Esophagus squamous epithelium (tissue), 5 donors: Measurements from ENCODE around the gene LRP8. TPM values are rescaled to one million over a fixed set of nuclear protein-coding genes. Genes with fewer than 3 reads are reported as not detected.

Experiments used
- DNase-seq: peaks from one replicate; lab custom pipeline; 2025; lab: John Stamatoyannopoulos, UW
- H3K27ac ChIP-seq, 4 donors: fragments of 200-600 bp; sonication (generic); one replicate each; pipeline ENCODE4 v1.5.1; 2016 to 2019; ENCODE audit warnings: mild to moderate bottlenecking in 1 of 4
- H3K27me3 ChIP-seq, 4 donors: fragments of 200-600 bp; sonication (generic); 1 replicate in 3 of 4; 2 replicates in 1 of 4; pipeline versions ENCODE4 v1.5.1 to v1.6.0; 2017 to 2021; ENCODE audit warnings: antibody characterized with exemption in 1 of 4
- H3K36me3 ChIP-seq, 3 donors: fragments of 200-600 bp; sonication (generic); one replicate each; pipeline ENCODE4 v1.5.1; 2016 to 2019
- H3K4me1 ChIP-seq, 3 donors: fragments of 200-600 bp; sonication (generic); one replicate each; pipeline ENCODE4 v1.5.1; 2017 to 2019
- H3K4me3 ChIP-seq, 4 donors: fragments of 200-600 bp; sonication (generic); 1 replicate in 3 of 4; 2 replicates in 1 of 4; pipeline ENCODE4 v1.5.1; 2016 to 2019; ENCODE audit warnings: mild to moderate bottlenecking in 2 of 4, moderate library complexity in 1 of 4
- H3K9me3 ChIP-seq, 3 donors: fragments of 200-600 bp; sonication (generic); one replicate each; pipeline ENCODE4 v1.5.1; 2016 to 2019
- POLR2A ChIP-seq, 4 donors: fragments of 450-650 bp; IDR thresholded peaks; one replicate each; pipeline ENCODE4 v1.6.1; 2017; ENCODE audit warnings: antibody characterized with exemption in 4 of 4, mild to moderate bottlenecking in 4 of 4, moderate library complexity in 3 of 4
- WGBS, 2 donors: methylation state at CpG; one replicate each; pipeline ENCODE4 v1.1.5; 2018; 5-methylcytosine and 5-hydroxymethylcytosine counted together
- intact Hi-C: fragments of 100-400 bp; cut with DNase I; formaldehyde crosslinking; loops from one replicate; pipeline ENCODE4 v1.15.0; 2022
- total RNA-seq, 4 donors: library from RNA; depleted of rRNA; stranded (reverse); fragments of >200 nt; gene quantifications; one replicate each; pipeline ENCODE4 v1.1.0, GENCODE V29; 2016
- TF ChIP-seq, protein P1 (sequence below), 6 experiments: fragments of 450-650 bp in 4 of 6; fragments of 200-600 bp in 2 of 6; sonication (generic) in 2 of 6; IDR thresholded peaks; one replicate each; pipeline ENCODE4 v1.5.1; 2016 to 2019; ENCODE audit warnings: antibody characterized with exemption in 6 of 6, mild to moderate bottlenecking in 4 of 6, moderate library complexity in 4 of 6
- donor health status: DM: yes; HTN: yes; CAD: no.

The LRP8 gene
- total RNA-seq, 4 donors from 2014 or later = 15.3 to 39.6 (median 18.8) TPM

DNA sequence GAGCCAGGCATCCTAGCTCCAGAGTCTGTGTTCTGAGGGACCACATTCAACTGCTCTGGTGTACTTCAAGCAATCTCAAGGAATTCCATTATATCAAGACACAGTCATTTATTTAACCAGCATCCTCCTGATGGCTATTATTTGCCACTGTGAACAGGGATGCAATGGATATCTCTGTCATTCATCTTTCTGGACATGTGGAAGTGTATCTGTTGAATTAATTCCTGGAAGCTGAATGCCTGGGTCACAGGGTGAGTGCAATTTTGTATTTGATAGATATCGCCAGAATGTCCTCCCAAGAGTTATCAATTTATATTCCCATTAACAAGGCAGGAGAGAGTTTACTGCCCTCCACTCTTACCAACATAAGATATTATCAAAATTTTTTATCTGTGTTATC is 24.7 kb upstream of the LRP8 start:
- peaks cover 0 to 15% (median 6%) of the 10 kb centered on the region in 3 donors for H3K9me3 ChIP-seq
- 56 to 88% methylated on average over 1 of the region's 1 CpG for WGBS, 2 donors
- intact Hi-C loops = no loop called here

DNA sequence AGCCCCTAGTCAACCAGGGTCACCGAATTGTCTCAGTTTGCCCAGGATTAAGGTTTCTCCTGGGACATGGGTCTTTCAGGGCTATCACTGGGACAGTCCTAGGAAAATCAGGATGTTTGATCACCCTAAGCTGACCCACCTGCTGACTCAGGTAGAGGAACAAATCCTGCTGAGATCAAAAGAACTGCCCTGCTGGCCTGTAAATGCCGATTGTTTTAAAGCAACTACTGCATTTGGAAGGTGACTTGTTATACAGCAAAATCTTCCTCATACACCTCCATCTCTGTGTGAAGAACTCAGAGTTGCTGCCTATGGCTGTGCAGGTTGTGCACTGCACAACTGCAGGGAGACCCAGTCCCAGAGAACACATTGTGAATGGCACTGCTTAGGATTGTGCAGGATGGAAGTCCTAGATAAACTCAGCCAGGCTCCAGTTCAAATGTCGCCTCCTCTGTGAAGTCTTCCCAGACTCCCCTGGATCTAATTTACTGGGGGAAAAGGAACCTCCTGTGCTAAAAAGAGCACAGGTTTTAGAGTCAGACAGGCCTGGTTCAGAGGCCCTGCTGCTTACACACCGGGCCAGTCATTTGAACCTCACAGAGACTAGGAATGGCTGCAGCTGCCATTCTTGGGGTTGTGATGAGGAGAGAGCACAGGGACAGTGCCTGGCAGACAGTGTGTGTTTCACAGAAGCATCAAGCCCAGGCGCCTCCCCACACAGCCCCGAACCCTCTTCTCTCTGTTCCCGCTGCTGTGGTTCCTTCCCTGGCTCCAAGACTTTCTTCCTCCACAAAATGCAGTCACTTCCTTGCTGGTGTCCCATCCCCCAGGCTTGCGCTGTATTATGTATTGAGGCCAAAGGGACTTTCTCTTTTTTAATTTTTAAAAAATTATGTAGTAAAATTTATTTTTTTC is 23.2 kb upstream of the LRP8 start:
- Histone ChIP-seq H3K27me3 (no peaks in the 10 kb centered on the region), H3K36me3 (no peaks in the 10 kb centered on the region), H3K4me1 (no peaks in the 10 kb centered on the region), H3K27ac (no peak overlapping the region), H3K4me3 (no peak overlapping the region), H3K9me3 (peaks cover 0 to under 1% (median 0%) of the 10 kb centered on the region in 3 donors)
- intact Hi-C loops = no loop called here
- WGBS, 2 donors = 82 to 92% methylated on average over 5 to 7 of the region's 8 CpGs
- DNase-seq = no peak
- TF ChIP-seq, protein P1, sequence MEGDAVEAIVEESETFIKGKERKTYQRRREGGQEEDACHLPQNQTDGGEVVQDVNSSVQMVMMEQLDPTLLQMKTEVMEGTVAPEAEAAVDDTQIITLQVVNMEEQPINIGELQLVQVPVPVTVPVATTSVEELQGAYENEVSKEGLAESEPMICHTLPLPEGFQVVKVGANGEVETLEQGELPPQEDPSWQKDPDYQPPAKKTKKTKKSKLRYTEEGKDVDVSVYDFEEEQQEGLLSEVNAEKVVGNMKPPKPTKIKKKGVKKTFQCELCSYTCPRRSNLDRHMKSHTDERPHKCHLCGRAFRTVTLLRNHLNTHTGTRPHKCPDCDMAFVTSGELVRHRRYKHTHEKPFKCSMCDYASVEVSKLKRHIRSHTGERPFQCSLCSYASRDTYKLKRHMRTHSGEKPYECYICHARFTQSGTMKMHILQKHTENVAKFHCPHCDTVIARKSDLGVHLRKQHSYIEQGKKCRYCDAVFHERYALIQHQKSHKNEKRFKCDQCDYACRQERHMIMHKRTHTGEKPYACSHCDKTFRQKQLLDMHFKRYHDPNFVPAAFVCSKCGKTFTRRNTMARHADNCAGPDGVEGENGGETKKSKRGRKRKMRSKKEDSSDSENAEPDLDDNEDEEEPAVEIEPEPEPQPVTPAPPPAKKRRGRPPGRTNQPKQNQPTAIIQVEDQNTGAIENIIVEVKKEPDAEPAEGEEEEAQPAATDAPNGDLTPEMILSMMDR (IDR thresholded peaks at IDR 0.05) = no peak

More for the DNA sequence above, 24.7 kb upstream of the LRP8 start:
- no peak overlapping the region for H3K4me3 ChIP-seq
- TF ChIP-seq, protein P1 (IDR thresholded peaks at IDR 0.05) = no peak
- no peak for TF ChIP-seq POLR2A (IDR thresholded peaks at IDR 0.05)
- no peak overlapping the region for H3K27ac ChIP-seq
- H3K36me3 ChIP-seq = no peaks in the 10 kb centered on the region
- H3K4me1 ChIP-seq = no peaks in the 10 kb centered on the region
- H3K27me3 ChIP-seq = no peaks in the 10 kb centered on the region
- no peak for DNase-seq

DNA sequence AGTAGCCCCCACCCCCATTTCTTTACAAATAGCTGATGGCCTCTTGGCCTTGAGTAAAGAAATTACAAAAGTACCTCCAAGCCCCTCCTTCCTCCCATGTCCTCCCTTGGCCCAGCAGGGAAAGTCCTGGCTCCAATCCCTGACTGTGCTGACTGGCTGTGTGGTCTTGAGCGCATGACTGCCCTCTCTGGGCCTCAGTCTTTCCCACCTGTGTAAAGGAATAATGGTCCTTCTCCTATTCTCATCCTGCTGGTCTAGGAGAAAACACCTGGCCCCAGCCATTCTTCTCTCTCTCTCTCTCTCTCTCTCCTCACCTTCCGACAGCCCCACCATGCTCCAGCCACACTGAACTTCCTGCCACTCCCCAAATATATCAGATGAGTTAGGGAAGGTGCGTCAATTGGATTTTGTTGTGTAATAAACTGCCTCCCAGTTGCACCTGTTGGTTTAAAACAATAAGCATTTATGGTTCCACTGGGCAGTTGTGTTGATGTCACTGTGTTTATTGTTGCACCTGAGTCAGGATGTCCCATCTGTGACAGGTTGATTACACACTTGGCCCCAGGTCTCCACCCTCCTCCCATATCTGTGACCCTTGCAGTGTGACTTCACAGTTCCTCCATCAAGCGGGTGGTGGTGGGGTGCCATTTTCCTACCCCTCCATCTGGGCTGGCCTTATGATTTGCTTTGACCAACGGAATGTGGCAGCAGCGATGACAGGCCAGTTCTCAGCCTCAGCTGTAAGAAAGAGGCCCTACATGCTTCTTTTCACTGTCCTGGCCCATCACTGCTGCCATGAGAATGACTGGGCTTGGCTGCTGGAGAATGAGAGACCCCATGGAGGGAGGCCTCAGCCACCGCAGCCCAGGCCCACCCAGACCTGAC is 22.3 kb upstream of the LRP8 start:
- no peak for TF ChIP-seq POLR2A (IDR thresholded peaks at IDR 0.05)
- TF ChIP-seq, protein P1 (IDR thresholded peaks at IDR 0.05) = no peak
- no peak for DNase-seq
- H3K9me3 ChIP-seq = no peaks in the 10 kb centered on the region
- no peaks in the 10 kb centered on the region for H3K4me1 ChIP-seq
- 94 to 97% methylated on average over 3 to 6 of the region's 7 CpGs for WGBS, 2 donors
- H3K4me3 ChIP-seq = no peak overlapping the region
- no peaks in the 10 kb centered on the region for H3K27me3 ChIP-seq
- H3K36me3 ChIP-seq = no peaks in the 10 kb centered on the region
- H3K27ac ChIP-seq = no peak overlapping the region
- intact Hi-C loops = no loop called here

DNA sequence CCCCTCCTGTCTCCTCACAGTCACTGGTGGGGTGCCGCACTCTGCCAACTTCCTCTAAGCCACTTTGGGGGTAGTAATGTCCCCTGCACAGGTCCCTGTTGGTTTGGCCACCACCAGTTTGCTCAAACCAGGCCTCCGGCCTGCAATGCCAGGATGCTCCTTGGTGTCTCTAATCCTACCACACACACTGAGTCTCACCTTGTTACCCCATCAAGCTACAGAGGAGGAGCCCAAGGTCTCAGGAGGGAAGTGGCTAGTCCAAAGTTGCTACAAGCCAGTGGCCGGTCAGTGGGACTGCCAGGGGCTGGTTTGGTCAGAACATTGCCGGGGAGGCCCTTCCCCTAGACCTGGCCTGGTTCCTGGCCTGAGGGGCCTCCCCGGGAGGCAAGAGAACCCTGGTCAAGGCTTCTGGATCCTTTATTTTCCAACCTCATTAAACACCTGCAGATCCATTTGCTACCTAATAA is 21.5 kb upstream of the LRP8 start:
- WGBS, 2 donors = 92 to 100% methylated on average over 2 of the region's 5 CpGs
- no peak for DNase-seq
- Histone ChIP-seq H3K27me3 (no peaks in the 10 kb centered on the region), H3K36me3 (no peaks in the 10 kb centered on the region), H3K27ac (no peak overlapping the region), H3K4me3 (no peak overlapping the region), H3K4me1 (no peaks in the 10 kb centered on the region), H3K9me3 (no peaks in the 10 kb centered on the region)
- TF ChIP-seq, protein P1 (IDR thresholded peaks at IDR 0.05) = no peak
- TF ChIP-seq POLR2A (IDR thresholded peaks at IDR 0.05) = no peak
- intact Hi-C loops = no loop called here
